ENCODE measurements around the gene OGFOD2. TPM values are rescaled to one million over a fixed set of nuclear protein-coding genes. Genes with fewer than 3 reads are reported as not detected.
A peak's percentile ranks its signal among the peaks of the same experiment; 100 is the strongest.

Gene OGFOD2
- total and polyA plus RNA-seq, 9 of the 15 experiments (the other 6 are each of a cell fraction or from before 2014, with no cell fraction given): 1.4 to 111 (median 18.5) TPM

DNA sequence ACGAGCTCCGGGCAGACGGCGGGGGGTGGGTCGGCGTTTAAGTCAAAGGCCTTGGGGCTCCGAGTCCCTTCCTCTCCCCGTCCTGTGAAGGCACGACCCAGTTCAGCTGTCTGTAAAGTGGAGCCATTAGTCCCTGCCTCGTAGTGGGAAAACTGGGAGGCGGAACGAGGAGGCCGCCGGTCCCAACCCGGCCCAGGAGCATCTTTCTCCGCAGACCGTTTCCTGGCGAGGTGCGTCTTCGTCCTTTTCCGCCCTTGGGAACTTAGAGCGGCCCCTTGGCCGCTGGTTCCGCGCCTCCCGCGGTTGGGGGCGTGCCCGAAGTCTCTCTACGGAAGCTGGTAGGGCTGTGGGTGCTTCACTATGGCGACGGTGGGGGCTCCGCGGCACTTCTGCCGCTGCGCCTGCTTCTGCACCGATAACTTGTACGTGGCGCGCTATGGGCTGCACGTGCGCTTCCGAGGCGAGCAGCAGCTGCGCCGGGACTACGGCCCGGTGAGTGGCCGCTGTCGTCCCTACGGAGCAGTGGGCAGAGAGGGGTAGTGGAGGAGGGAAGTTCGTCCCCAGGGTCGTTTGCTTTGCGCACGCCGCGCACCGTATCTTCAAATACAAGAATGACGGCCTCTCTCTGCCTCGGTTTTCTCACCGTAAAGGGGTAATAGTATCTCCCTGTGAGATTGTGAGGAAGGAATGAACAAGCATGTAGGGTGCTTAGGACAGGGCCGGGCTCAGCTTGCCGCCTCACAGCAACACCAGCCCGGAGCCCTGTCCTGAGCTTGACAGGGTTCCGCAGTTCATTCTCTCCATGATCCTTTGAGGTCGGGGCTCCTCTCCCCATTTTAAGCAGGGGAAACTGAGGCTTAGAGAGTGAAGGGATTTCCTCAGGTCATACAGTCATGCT, at the start of gene OGFOD2 (continued):
- TF ChIP-seq, protein P1, sequence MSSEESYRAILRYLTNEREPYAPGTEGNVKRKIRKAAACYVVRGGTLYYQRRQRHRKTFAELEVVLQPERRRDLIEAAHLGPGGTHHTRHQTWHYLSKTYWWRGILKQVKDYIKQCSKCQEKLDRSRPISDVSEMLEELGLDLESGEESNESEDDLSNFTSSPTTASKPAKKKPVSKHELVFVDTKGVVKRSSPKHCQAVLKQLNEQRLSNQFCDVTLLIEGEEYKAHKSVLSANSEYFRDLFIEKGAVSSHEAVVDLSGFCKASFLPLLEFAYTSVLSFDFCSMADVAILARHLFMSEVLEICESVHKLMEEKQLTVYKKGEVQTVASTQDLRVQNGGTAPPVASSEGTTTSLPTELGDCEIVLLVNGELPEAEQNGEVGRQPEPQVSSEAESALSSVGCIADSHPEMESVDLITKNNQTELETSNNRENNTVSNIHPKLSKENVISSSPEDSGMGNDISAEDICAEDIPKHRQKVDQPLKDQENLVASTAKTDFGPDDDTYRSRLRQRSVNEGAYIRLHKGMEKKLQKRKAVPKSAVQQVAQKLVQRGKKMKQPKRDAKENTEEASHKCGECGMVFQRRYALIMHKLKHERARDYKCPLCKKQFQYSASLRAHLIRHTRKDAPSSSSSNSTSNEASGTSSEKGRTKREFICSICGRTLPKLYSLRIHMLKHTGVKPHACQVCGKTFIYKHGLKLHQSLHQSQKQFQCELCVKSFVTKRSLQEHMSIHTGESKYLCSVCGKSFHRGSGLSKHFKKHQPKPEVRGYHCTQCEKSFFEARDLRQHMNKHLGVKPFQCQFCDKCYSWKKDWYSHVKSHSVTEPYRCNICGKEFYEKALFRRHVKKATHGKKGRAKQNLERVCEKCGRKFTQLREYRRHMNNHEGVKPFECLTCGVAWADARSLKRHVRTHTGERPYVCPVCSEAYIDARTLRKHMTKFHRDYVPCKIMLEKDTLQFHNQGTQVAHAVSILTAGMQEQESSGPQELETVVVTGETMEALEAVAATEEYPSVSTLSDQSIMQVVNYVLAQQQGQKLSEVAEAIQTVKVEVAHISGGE (CRISPR knock-in tag; IDR thresholded peaks at IDR 0.05): peak in 2 of 3 experiments; percentile 58 to 98; a peak in 3 of 6 replicates
- TF ChIP-seq, protein P2, sequence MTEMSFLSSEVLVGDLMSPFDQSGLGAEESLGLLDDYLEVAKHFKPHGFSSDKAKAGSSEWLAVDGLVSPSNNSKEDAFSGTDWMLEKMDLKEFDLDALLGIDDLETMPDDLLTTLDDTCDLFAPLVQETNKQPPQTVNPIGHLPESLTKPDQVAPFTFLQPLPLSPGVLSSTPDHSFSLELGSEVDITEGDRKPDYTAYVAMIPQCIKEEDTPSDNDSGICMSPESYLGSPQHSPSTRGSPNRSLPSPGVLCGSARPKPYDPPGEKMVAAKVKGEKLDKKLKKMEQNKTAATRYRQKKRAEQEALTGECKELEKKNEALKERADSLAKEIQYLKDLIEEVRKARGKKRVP (CRISPR knock-in tag; IDR thresholded peaks at IDR 0.05): no peak
- TF ChIP-seq RBM22 (IDR thresholded peaks at IDR 0.05; ENCODE audit: low read depth, low read length, poor library complexity, severe bottlenecking) (peak; percentile 84), MAZ (CRISPR knock-in tag; conservative IDR thresholded peaks at IDR 0.05 in 1 of 2, IDR thresholded peaks at IDR 0.05 in 1 of 2) (peak; percentile 85 to 87), KLF13 (tag; IDR thresholded peaks at IDR 0.05; ENCODE audit: borderline replicate concordance, low read depth) (peak; percentile 54; the same call in 1 of the 2 replicates), ZKSCAN8 (CRISPR knock-in tag; IDR thresholded peaks at IDR 0.05) (0 out of 2 replicates have a peak, but pooled peaks have one; percentile 61), ZNF146 (CRISPR knock-in tag; IDR thresholded peaks at IDR 0.05; ENCODE audit: unreplicated experiment) (no peak), PHB (CRISPR knock-in tag; IDR thresholded peaks at IDR 0.05) (no peak), SOX6 (IDR thresholded peaks at IDR 0.05) (no peak), RFX5 (IDR thresholded peaks at IDR 0.05; ENCODE audit: low read depth, low read length) (no peak), TAL1 (IDR thresholded peaks at IDR 0.05) (peak; percentile 22; the same call in 1 of the 2 replicates), PHB2 (IDR thresholded peaks at IDR 0.05; ENCODE audit: low read depth) (no peak), ZFP30 (CRISPR knock-in tag; IDR thresholded peaks at IDR 0.05; ENCODE audit: borderline replicate concordance) (no peak), ZFX (CRISPR knock-in tag; IDR thresholded peaks at IDR 0.05) (peak; percentile 71), RHOXF2B (CRISPR knock-in tag; conservative IDR thresholded peaks at IDR 0.05) (no peak), CHD1 (IDR thresholded peaks at IDR 0.05; ENCODE audit: low read length) (peak; percentile 77)
- TF ChIP-seq, protein P3, sequence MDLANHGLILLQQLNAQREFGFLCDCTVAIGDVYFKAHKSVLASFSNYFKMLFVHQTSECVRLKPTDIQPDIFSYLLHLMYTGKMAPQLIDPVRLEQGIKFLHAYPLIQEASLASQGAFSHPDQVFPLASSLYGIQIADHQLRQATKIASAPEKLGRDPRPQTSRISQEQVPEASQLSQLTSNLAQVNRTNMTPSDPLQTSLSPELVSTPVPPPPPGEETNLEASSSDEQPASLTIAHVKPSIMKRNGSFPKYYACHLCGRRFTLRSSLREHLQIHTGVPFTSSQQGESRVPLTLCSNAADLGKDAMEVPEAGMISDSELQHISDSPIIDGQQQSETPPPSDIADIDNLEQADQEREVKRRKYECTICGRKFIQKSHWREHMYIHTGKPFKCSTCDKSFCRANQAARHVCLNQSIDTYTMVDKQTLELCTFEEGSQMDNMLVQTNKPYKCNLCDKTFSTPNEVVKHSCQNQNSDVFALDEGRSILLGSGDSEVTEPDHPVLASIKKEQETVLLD (IDR thresholded peaks at IDR 0.05): no peak
- TF ChIP-seq, protein P4, sequence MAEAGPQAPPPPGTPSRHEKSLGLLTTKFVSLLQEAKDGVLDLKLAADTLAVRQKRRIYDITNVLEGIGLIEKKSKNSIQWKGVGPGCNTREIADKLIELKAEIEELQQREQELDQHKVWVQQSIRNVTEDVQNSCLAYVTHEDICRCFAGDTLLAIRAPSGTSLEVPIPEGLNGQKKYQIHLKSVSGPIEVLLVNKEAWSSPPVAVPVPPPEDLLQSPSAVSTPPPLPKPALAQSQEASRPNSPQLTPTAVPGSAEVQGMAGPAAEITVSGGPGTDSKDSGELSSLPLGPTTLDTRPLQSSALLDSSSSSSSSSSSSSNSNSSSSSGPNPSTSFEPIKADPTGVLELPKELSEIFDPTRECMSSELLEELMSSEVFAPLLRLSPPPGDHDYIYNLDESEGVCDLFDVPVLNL (CRISPR knock-in tag; IDR thresholded peaks at IDR 0.05; ENCODE audit: low read depth): 0 out of 2 replicates have a peak, but pooled peaks have one; percentile 45

Data from K562 (cell line).